HUES6 (cell line): ENCODE results near the gene SCAF11.

ENCODE experiments used
- H3K27ac ChIP-seq: 2 replicates; pipeline ENCODE4 v1.7.0; 2013; ENCODE audit warnings: low read depth, mild to moderate bottlenecking, low read length, inconsistent platforms
- H3K27me3 ChIP-seq: 2 replicates; pipeline ENCODE4 v1.6.1; 2013; ENCODE audit warnings: low read length; ENCODE audit not compliant: control insufficient read depth, insufficient read depth
- H3K36me3 ChIP-seq: 2 replicates; pipeline ENCODE4 v1.6.1; 2013; ENCODE audit warnings: low read length; ENCODE audit not compliant: control insufficient read depth, insufficient read depth
- H3K4me1 ChIP-seq: 2 replicates; pipeline ENCODE4 v1.6.1; 2013; ENCODE audit warnings: low read length; ENCODE audit not compliant: control insufficient read depth, insufficient read depth
- H3K4me3 ChIP-seq: 2 replicates; pipeline ENCODE4 v1.5.1; 2013; ENCODE audit warnings: low read depth, low read length
- H3K9ac ChIP-seq: one replicate; pipeline ENCODE4 v1.6.1; 2013; ENCODE audit warnings: mild to moderate bottlenecking, low read length
- H3K9me3 ChIP-seq: 2 replicates; pipeline ENCODE4 v1.6.1; 2013; ENCODE audit warnings: low read depth, low read length; ENCODE audit not compliant: control insufficient read depth, insufficient read depth

Gene SCAF11

GRCh38 chr12:45880533-45880932 is 109.8 kb downstream of the SCAF11 start:
- Histone ChIP-seq H3K27ac (no peak overlapping the region), H3K27me3 (no peaks in the 10 kb centered on the region), H3K9ac (no peak overlapping the region), H3K36me3 (peaks cover 28% of the 10 kb centered on the region), H3K9me3 (peaks cover 3% of the 10 kb centered on the region; the same call in 1 of the 2 replicates), H3K4me1 (peaks cover 6% of the 10 kb centered on the region; the same call in 1 of the 2 replicates), H3K4me3 (no peak overlapping the region)

DNA sequence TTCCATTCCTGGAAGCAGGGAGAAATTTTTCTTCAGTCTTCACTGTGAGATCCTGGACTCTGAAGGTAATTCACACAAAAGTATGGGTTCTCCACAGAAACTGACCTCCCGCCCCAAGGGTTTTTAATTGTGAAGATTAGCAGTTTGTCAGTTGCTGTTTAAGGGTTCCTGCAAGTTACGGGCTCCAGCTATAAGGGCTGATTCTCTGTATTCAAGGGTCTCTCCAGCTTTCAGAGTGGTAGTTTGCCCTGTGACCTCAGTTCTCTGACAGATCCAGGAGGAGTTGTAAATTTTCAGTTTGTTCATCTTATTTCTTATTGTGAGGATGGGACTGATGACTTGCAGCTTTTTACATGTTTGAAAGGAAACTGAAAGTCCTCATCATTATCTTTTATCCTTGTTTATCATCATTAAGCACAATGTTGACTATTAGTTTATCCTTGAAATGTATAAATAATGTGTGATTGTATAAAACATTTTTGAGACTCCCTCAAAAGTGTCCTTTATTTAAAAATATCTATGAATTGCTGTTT is 110.9 kb downstream of the SCAF11 start:
- H3K4me1 ChIP-seq, result peaks cover 6% of the 10 kb centered on the region; the same call in 1 of the 2 replicates
- no peaks in the 10 kb centered on the region for H3K27me3 ChIP-seq
- no peak overlapping the region for H3K9ac ChIP-seq
- H3K4me3 ChIP-seq, result no peak overlapping the region
- no peaks in the 10 kb centered on the region for H3K9me3 ChIP-seq
- peaks cover 28% of the 10 kb centered on the region for H3K36me3 ChIP-seq
- no peak overlapping the region for H3K27ac ChIP-seq

GRCh38 chr12:45878630-45879255 is 111.6 kb downstream of the SCAF11 start:
- H3K4me3 ChIP-seq, result no peak overlapping the region
- H3K9me3 ChIP-seq, result no peaks in the 10 kb centered on the region
- H3K36me3 ChIP-seq, result peaks cover 32% of the 10 kb centered on the region
- no peaks in the 10 kb centered on the region for H3K27me3 ChIP-seq
- H3K4me1 ChIP-seq, result peaks cover 6% of the 10 kb centered on the region; the same call in 1 of the 2 replicates
- H3K9ac ChIP-seq, result no peak overlapping the region
- no peak overlapping the region for H3K27ac ChIP-seq

DNA sequence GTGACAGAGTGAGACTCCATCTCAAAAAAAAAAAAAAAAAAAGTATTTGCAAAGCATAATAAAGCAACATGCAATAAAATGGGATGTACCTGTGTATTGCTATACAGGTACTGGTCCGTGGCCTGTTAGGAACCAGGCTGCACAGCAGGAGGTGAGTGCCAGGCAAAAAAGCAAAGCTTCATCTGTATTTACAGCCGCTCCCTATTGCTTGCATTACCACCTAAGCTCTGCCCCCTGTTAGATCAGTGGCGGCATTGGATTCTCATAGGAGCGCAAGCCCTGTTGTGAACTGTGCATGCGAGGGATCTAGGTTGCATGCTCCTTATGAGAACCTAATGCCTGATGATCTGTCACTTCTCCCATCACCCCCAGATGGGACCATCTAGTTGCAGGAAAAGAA is 113.3 kb downstream of the SCAF11 start:
- Histone ChIP-seq H3K9ac (no peak overlapping the region), H3K27me3 (no peaks in the 10 kb centered on the region), H3K9me3 (no peaks in the 10 kb centered on the region), H3K36me3 (peaks cover 44% of the 10 kb centered on the region), H3K4me1 (peaks cover 6% of the 10 kb centered on the region; the same call in 1 of the 2 replicates), H3K27ac (no peak overlapping the region), H3K4me3 (no peak overlapping the region)

DNA sequence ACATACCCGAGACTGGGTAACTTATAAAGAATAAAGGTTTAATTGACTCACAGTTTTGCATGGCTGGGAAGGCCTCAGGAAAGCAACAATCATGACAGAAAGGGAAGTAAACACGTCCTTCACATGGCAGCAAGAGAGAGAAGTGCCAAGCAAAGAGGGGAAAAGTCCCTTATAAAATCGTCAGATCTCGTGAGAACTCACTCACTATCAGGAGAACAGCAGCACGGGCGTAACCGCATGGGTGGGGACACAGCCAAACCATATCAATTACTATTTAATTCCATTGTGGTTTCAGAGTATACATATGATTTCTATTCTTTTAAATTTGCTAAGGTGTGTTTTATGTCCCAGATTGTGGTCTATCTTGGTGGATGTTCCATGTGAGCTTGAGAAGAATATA is 117.9 kb downstream of the SCAF11 start:
- Histone ChIP-seq H3K9me3 (no peaks in the 10 kb centered on the region), H3K36me3 (peaks cover 50% of the 10 kb centered on the region), H3K9ac (no peak overlapping the region), H3K4me3 (no peak overlapping the region), H3K27me3 (no peaks in the 10 kb centered on the region), H3K27ac (no peak overlapping the region), H3K4me1 (no peaks in the 10 kb centered on the region)
